ENCODE results near the gene ZNF322.

- TF ChIP-seq, protein P1, sequence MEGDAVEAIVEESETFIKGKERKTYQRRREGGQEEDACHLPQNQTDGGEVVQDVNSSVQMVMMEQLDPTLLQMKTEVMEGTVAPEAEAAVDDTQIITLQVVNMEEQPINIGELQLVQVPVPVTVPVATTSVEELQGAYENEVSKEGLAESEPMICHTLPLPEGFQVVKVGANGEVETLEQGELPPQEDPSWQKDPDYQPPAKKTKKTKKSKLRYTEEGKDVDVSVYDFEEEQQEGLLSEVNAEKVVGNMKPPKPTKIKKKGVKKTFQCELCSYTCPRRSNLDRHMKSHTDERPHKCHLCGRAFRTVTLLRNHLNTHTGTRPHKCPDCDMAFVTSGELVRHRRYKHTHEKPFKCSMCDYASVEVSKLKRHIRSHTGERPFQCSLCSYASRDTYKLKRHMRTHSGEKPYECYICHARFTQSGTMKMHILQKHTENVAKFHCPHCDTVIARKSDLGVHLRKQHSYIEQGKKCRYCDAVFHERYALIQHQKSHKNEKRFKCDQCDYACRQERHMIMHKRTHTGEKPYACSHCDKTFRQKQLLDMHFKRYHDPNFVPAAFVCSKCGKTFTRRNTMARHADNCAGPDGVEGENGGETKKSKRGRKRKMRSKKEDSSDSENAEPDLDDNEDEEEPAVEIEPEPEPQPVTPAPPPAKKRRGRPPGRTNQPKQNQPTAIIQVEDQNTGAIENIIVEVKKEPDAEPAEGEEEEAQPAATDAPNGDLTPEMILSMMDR (IDR thresholded peaks at IDR 0.05 in 8 of 11, conservative IDR thresholded peaks at IDR 0.05 in 3 of 11), result no peak
- no peak for TF ChIP-seq POLR2A (IDR thresholded peaks at IDR 0.05)
Measured at GRCh38 chr6:26600759-26601158, 58.8 kb downstream of the ZNF322 start.
